ENCODE results near the gene PFDN1.

The PFDN1 gene

GRCh38 chr5:140295414-140295813, 7.5 kb downstream of the PFDN1 start:
- peak; percentile 52 to 84 for DNase-seq

GRCh38 chr5:140294753-140295152, 8.1 kb downstream of the PFDN1 start:
- DNase-seq, result no peak

- DNase-seq, result no peak
Measured at GRCh38 chr5:140293849-140294100, 9.1 kb downstream of the PFDN1 start.

GRCh38 chr5:140293091-140293848, 9.6 kb downstream of the PFDN1 start:
- DNase-seq, result no peak

- DNase-seq, result no peak
Measured at GRCh38 chr5:140292212-140293036, 10.5 kb downstream of the PFDN1 start.

GRCh38 chr5:140287801-140288521, 14.9 kb downstream of the PFDN1 start:
- no peak for DNase-seq

- no peak for DNase-seq
Measured at GRCh38 chr5:140286424-140286823, 16.5 kb downstream of the PFDN1 start.

- DNase-seq, result no peak
Measured at GRCh38 chr5:140284013-140284412, 18.9 kb downstream of the PFDN1 start.

- no peak for DNase-seq
Measured at GRCh38 chr5:140282266-140282665, 20.6 kb downstream of the PFDN1 start.

- DNase-seq, result no peak
Measured at GRCh38 chr5:140275837-140276236, 27.1 kb downstream of the PFDN1 start.

GRCh38 chr5:140273401-140273877, 29.5 kb downstream of the PFDN1 start:
- DNase-seq, result no peak

- DNase-seq, result no peak
Measured at GRCh38 chr5:140270008-140270407, 32.9 kb downstream of the PFDN1 start.

GRCh38 chr5:140267559-140268018, 35.3 kb downstream of the PFDN1 start:
- no peak for DNase-seq

GRCh38 chr5:140267201-140267540, 35.7 kb downstream of the PFDN1 start:
- DNase-seq, result no peak

GRCh38 chr5:140266471-140267200, 36.3 kb downstream of the PFDN1 start:
- DNase-seq, result no peak

- no peak for DNase-seq
Measured at GRCh38 chr5:140265845-140266244, 37.1 kb downstream of the PFDN1 start.

GRCh38 chr5:140262839-140263238, 40.1 kb downstream of the PFDN1 start:
- DNase-seq, result no peak

- DNase-seq, result no peak
Measured at GRCh38 chr5:140262221-140262620, 40.7 kb downstream of the PFDN1 start.

- DNase-seq, result peak; percentile 74 to 93
Measured at GRCh38 chr5:140261403-140262171, 41.3 kb downstream of the PFDN1 start.

GRCh38 chr5:140260089-140260656, 42.7 kb downstream of the PFDN1 start:
- no peak for DNase-seq

- no peak for DNase-seq
Measured at GRCh38 chr5:140259500-140259899, 43.4 kb downstream of the PFDN1 start.

GRCh38 chr5:140258873-140259272, 44.0 kb downstream of the PFDN1 start:
- DNase-seq, result no peak

Measured in SW 1271 (cell line).